ENCODE data around the gene MBD6. TPM values are rescaled to one million over a fixed set of nuclear protein-coding genes. Genes with fewer than 3 reads are reported as not detected.

The MBD6 gene
- total RNA-seq, 3 donors from 2014 or later = 116 to 137 (median 120) TPM

GRCh38 chr12:57531836-57532235, 9.2 kb downstream of the MBD6 start:
- TF ChIP-seq CTCF (IDR thresholded peaks at IDR 0.05) = no peak
- Histone ChIP-seq H3K4me1 (ENCODE audit: low read depth) (peaks cover 14% of the 10 kb centered on the region), H3K4me3 (no peak overlapping the region), H3K9me3 (no peaks in the 10 kb centered on the region), H3K36me3 (ENCODE audit: low read depth) (peaks cover 9% of the 10 kb centered on the region)
- DNase-seq (no peak), ATAC-seq (no peak)
- intact Hi-C loops (cut with DNase I, micrococcal nuclease) = no loop called here

GRCh38 chr12:57533108-57533507, 10.5 kb downstream of the MBD6 start:
- intact Hi-C loops (cut with DNase I, micrococcal nuclease) = no loop called here
- peaks cover 4% of the 10 kb centered on the region for H3K36me3 ChIP-seq (ENCODE audit: low read depth)
- no peak for TF ChIP-seq CTCF (IDR thresholded peaks at IDR 0.05)
- DNase-seq (no peak), ATAC-seq (no peak)
- peaks cover 14% of the 10 kb centered on the region for H3K4me1 ChIP-seq (ENCODE audit: low read depth)
- no peak overlapping the region for H3K4me3 ChIP-seq
- no peaks in the 10 kb centered on the region for H3K9me3 ChIP-seq

GRCh38 chr12:57534250-57534649, 11.6 kb downstream of the MBD6 start:
- intact Hi-C loops (cut with DNase I, micrococcal nuclease) = no loop called here
- no peak for DNase-seq
- H3K4me1 ChIP-seq (ENCODE audit: low read depth) = peaks cover 14% of the 10 kb centered on the region
- no peak overlapping the region for H3K4me3 ChIP-seq
- no peaks in the 10 kb centered on the region for H3K36me3 ChIP-seq (ENCODE audit: low read depth)
- no peak for TF ChIP-seq CTCF (IDR thresholded peaks at IDR 0.05)
- ATAC-seq = no peak
- H3K9me3 ChIP-seq = no peaks in the 10 kb centered on the region

GRCh38 chr12:57534991-57535543, 12.4 kb downstream of the MBD6 start:
- no peak for DNase-seq
- intact Hi-C loops (cut with DNase I, micrococcal nuclease) = no loop called here
- peak; percentile 45 for ATAC-seq
- Histone ChIP-seq H3K4me3 (no peak overlapping the region), H3K4me1 (ENCODE audit: low read depth) (peaks cover 14% of the 10 kb centered on the region), H3K36me3 (ENCODE audit: low read depth) (no peaks in the 10 kb centered on the region), H3K9me3 (no peaks in the 10 kb centered on the region)
- no peak for TF ChIP-seq CTCF (IDR thresholded peaks at IDR 0.05)

GRCh38 chr12:57535764-57536596, 13.4 kb downstream of the MBD6 start:
- H3K9me3 ChIP-seq = no peaks in the 10 kb centered on the region
- H3K4me3 ChIP-seq = no peak overlapping the region
- intact Hi-C loops (cut with DNase I, micrococcal nuclease) = no loop called here
- H3K36me3 ChIP-seq (ENCODE audit: low read depth) = no peaks in the 10 kb centered on the region
- no peak for TF ChIP-seq CTCF (IDR thresholded peaks at IDR 0.05)
- peak; percentile 75 for ATAC-seq
- peaks cover 14% of the 10 kb centered on the region for H3K4me1 ChIP-seq (ENCODE audit: low read depth)
- DNase-seq = peak in 1 of 3 donors; percentile 62
